CD4-positive, alpha-beta T cell treated with Interleukin-4 for 4 hours (primary cell): Measurements from ENCODE around the gene TBCE.

Experiments used
- DNase-seq: peaks from one replicate; pipeline ENCODE4 v3.0.0-alpha.2; 2020

TBCE gene, protein sequence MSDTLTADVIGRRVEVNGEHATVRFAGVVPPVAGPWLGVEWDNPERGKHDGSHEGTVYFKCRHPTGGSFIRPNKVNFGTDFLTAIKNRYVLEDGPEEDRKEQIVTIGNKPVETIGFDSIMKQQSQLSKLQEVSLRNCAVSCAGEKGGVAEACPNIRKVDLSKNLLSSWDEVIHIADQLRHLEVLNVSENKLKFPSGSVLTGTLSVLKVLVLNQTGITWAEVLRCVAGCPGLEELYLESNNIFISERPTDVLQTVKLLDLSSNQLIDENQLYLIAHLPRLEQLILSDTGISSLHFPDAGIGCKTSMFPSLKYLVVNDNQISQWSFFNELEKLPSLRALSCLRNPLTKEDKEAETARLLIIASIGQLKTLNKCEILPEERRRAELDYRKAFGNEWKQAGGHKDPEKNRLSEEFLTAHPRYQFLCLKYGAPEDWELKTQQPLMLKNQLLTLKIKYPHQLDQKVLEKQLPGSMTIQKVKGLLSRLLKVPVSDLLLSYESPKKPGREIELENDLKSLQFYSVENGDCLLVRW

DNA sequence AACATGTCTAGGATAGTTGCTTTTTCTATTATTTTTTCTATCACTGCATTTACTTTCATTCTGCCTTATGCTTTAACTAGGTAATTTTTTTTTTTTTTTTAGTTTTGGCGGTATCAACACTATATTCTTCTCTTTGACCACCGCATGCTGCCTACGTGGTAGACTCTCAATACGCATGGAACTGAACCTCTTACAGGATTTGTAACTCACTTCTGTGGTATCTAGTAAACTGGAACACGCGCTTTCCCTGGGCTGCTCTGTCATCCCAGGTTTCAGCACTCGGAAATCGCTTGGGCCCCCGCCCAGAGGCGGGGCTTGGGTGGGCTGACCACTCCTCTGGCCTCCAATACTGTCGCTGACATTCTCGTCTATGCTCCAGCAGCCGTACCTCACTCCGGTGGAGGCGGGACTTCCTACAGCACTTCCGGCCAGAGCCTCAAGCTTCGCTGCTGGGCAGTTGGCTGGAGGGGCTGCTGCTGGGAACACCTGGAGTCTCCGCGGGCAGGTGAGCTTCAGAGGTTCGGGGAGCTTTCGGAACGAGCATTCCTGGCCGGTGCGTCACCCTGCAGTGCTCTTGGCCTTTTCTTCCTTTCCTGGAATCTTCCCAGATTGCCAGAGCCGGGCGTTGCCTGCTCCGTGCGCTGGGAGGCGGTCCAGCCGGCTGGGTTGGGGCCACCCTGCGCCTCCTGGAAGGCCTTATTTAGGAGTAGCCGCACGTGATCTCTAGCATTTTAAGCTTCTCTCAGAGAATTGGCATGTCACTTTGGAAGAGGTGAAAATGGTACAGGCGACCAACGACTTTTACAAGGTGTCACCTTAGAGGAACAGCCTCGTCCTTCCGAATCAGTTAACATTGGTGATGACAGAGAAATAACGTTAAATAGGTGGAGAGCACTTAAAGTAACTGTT, at the start of gene TBCE:
Gene TBCE, plus strand, starts transcription at position 428 of the 909 bp plus-strand sequence. CDS start 12,623 bp downstream, outside the sequence.
- DNase-seq = peak; percentile 84

DNA sequence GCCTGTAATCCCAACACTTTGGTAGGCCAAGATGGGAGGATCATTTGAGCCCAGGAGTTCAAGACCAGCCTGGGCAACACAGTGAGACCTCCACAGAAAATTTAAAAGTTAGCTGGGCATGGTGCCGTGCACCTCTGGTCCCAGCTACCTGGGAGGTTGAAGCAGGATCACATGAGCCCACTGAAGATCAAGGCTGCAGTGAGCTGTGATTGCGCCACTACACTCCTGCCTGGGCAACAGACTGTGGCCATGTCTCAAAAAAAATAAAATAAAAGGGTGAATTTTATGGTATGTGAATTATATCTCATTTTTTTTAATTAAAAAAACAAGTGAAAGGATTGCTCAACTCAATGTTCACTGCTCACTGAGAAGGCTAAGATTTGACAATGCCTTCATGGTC, 48.0 kb upstream of the TBCE start:
- DNase-seq = no peak

DNA sequence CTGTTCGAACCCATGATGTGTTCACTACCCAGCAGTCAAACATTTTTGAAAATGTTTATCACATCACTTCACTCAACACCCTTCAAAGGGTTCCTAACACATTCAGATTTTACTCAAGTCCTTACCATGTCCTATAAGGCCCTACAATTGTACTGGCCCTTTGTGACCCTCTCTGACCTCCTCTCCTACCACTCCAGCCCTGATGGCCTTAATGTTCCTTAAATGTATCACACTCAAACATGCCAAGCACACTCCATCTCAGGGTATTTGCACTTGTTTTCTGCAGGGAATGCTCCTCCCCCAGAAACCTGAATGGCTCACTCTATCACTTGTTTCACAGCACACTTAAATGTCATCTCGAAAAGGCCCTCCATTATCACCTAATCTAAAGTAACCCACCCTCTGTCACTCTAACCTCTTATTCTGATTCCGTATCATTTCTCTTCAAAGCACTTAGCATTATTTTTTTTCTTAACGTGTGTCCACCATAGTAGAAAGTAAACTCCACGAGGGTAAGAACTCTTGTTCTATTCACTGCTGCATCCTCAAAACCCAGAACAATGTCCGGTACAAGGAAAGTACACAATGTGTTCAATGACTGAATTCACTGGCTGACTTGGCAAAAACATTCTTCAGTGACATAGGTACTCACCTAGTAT, 46.6 kb upstream of the TBCE start:
- DNase-seq = no peak

DNA sequence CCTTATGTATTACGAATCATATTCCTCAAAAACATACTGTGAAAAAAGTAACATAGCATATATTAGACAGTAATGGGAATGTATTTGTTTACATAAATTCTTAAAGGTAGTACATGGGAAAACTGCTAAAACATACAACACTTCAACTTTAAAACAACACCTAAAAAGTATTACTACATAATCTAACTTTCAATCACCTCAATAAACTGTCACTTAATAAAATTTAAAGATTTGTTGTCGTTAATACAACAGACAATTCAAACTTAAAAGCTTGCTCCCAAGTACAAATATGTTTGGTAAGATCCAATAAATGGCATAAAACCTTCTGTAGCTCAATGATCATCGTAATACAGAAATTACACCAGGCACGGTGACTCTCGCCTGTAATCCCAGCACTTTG, 42.9 kb upstream of the TBCE start:
- DNase-seq = no peak

DNA sequence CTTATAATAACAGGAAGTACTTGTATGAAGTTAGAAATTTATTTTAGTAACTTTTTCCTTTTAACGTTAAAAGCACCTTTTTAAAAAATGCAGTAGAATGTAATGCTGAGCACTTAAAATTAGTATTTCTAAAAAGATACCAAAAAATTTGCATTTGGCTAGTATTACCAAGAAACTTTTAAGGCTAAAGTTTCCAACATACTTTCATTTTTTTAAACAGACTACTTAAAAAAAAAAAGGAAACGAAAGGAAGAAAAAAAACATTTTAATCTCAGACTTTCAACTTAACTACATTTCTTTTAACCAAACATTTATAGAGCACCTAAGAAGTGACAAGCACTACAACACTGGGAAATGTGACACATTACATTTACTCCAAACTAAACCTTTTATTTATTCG, 42.1 kb upstream of the TBCE start:
- peak; percentile 27 for DNase-seq

DNA sequence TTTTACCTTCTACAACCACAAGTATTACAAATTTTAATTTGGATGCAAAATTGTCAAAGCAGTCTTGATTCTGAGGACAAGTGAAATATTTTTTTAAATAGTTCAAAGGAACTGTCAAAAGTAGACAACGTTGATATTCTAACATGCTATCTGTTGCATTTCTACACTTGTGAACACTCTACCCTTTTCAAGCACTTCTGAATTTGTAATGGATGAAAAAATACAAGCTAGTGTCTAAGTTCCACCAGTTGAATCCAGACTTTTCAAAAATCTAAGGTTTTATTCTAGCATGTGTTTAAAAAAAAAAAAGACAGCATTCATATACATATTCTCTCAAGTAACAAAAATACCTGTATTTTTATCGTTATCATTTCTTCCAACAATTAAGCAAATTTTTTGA, 41.4 kb upstream of the TBCE start:
- DNase-seq = no peak

DNA sequence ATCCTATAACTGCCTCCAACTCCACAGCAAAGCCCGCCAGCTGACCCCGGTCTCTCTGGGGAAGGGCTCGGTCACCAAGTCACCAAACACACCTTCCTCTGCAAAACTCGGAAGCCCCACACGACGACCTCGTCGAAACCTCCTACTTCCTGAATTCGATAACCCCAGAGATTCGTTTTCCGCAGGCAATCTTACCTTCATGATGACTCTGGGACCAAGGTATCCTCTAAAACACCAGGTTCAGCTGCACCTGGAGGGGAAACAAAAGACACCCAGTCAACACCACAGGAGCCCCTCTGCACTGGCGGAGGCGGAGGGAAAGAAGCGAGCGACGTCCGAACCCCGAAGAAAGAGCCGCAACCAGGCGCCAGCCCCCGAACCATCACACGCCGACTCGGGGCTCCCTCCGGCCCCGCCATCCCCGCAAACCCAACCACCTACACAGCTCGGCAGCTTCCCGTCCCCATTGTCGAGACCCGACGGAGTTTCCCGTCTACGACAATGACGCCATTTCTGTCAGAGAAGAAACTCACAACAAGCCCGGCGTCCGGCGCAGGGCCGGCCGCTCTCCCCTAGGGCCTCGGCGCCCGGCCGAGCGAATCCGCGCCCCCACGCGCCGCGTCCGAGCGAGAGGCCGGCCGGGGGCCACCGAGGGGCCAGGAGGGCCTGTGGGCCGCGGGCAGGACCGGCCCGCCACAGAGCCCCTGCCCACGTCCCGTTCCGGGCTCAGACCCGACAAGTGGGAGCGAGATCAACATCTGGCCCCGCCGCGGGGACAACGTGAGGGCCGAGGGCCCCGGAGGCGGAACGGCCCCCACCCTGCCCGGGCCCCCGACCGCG, 40.3 kb upstream of the TBCE start:
- peak; percentile 54 for DNase-seq

DNA sequence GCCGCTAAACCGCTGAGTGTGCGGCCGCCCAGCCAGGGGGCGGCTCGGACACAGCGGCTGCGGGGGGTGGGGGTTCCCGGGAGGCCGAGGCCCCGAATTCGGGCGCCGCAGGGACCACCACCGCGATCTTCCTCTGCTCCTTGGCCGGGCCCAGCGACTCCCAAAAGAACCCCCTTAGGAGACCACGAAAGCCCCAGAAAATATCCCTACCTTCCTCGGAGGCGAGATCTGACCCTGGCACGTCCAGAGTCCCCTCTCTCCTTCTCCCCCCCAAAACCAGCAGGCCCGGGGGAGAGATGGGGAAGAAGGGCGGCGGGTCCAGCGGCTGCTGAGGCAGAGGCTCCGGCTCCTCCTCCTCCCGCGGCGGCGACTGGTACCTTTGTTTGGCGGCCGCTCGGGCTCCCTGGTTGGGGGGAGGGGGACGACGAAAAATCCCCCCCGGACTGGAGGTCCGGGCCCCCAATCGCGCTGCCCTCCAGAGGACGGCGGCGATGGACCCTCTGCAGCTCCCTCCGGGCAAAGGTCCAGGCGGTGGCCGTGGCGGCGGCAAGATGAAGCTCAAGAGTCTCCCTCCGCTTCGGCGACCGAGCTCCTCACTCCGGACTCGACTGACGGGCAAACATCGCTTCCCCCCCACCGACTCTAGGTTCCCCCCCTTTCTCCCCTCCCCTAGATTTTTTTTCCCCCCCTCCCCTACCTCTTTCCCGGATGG, 39.5 kb upstream of the TBCE start, which contains the start of gene ARID4B:
Gene ARID4B, minus strand, starts transcription at position 621 of the 712 bp plus-strand sequence. CDS start 1,260 bp downstream, outside the sequence.
- DNase-seq = no peak

DNA sequence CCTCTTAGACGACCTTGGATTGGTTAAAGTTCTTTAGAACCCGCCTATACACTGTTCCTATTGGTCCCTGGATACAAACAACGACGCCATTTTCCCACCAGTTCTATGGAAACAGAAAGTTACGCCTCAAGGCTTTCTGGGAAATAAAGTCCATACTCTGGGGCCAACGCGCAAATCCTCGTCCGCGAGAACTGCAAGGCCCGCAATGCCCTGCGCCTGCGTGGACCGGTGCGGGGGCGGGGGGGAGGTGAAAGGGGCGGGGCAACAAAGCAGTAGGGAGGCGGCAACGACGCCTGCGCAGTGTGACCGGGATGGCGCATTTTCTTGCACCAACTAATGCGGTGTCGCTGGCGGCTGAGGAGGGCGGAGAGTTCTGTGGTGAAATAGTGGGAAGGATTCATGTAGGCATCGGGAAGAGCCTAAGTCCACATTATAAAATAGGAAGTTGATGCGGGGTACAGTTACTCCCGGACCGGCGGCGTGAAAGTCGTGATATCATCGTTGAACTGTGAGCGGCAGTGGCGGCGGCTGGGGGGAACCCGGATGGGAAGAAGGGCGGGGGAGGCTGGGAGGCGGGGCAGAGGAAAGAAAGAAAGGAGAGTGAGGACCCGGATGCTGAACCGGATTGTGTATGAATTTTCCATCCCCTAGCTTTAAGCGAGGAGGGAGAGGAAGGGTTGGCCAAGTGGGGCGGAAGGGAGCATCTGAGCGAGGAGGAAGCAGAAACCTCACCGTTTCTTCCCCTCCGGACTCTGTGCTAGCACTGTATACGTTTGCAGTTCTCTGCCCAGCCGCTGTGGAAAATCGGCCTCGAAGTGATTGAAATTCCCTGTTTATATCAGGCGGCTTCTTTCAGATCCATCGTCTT, 38.7 kb upstream of the TBCE start, which contains the start of gene GGPS1:
Gene GGPS1, plus strand, starts transcription at position 300 of the 868 bp plus-strand sequence. CDS start 6,695 bp downstream, outside the sequence.
- peak; percentile 100 for DNase-seq

DNA sequence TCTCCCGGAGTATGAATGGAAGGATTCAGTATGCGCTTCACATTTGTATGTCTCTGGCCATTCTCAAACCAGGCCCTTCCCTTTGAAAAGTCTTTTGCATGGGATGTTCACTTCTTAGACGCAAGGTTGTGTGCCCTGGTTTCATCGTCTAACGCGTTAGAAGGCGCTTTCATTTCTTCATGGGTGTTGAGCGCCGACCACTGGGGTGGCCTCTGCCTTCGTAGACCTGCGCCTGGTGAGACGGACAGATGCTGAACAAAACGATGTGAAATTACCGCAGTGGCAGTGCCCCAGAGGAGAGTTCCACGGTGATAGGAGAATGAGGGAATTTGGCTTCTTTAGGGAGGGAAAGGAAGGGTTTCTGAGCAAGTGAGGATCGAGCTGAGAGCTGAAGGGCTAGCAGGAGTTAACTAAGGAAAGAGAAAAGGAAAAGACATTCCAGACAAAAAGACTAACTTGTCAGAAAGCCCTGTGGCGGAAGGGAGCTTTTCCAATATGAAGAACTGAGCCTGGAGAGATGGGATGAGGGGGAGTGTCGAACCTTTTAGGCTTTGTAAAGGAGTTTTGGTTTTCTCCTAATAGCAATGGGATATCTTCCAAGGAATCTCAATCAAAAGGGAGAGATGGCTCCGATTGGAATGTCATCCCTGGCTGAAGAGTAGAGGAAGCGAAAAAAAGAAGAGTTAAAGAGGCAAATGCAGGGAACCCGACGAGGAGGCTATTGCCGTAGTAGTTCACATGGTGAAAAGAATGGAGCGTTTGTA, 37.9 kb upstream of the TBCE start:
- peak; percentile 66 for DNase-seq

DNA sequence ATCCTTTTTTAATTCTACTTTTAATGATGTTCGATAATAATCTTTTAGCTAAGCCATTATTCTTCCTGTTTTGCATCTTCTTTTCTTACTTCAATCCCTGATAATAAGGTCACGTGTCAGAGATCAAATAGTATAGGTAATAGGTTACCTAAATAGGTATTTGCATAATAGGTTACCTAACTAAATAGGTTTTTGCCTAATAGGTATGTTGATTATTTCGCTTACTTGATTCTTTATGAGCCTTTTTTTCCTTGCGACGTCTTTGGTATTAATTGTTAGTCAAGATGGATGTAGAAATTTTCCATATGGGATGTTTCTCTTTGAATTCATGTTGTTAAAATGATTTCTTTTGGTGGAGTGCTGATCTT, 36.3 kb upstream of the TBCE start:
- no peak for DNase-seq

DNA sequence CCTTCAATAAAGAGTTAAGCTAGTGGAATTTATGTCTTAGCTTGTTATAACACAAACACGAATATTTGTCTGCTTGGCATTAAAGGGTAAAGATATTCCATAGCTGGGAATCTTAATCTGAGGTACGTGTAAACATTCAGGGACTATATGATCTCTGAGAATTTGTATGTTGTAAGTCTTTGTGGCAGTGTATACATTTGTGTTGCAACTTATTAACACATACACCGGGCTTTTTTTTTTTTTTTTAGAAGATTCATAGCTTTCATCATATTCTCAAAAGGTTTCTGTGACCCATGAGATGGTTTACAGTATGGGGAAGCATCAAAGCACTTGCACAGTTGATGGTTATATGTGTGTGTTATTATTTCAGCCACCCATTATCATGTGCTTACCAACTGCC, 35.8 kb upstream of the TBCE start:
- no peak for DNase-seq

DNA sequence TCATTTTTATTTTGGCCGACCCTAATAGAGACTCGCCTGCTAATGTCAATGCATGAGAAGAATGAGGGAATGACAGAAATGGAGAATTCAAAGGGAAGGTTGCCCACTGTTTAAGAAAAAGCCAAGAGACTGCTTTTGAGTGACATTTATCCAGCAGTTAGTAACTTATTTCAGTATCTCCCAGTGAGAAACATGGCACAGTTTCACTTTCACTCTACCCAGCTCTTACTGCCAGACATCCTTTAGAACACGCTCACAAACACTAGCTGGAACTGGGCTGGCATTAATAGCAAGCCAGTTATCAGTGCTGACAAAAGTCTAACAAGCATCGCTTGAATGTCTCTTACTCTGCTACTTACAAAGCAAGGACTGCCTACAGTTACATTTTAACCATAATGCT, 30.3 kb upstream of the TBCE start:
- peak; percentile 60 for DNase-seq

DNA sequence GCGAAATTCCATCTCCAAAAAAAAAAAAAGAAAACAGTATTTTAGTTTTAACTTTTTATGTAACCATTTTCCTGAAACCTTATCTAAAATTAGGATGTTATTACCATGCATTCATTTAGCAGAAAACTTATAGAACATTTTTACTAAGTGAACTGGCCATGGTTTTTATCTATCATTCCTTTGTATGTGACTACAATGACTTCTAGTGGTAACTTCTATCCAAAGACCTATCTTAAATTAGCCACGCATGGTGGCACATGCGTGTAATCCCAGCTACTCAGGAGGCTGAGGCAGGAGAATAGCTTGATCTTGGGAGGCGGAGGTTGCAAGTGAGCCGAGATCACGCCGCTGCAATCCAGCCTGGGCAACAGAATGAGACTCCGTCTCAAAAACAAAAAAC, 27.5 kb upstream of the TBCE start:
- DNase-seq = no peak

DNA sequence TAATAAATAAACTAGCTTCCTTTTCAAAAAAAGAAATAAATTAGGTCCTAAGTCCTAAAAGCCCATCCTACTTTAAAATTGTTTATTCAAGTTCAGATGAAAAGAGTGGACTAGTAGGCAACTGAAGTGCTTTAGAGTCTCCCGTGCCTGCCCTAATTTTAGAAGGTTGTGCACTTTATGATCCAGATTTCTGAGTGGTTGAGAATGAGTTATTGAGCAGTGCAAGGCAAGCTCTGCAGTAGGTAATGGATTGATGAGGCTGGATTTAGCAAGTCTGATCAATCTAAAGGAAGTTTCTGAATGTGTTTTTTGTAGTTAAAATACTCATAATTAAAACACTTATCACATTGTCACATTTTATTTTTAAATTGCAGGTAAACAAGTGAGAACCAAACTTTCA, 25.9 kb upstream of the TBCE start:
- no peak for DNase-seq

DNA sequence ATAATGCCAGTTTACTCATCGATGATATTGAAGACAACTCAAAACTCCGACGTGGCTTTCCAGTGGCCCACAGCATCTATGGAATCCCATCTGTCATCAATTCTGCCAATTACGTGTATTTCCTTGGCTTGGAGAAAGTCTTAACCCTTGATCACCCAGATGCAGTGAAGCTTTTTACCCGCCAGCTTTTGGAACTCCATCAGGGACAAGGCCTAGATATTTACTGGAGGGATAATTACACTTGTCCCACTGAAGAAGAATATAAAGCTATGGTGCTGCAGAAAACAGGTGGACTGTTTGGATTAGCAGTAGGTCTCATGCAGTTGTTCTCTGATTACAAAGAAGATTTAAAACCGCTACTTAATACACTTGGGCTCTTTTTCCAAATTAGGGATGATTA, 25.2 kb upstream of the TBCE start:
- DNase-seq = no peak

DNA sequence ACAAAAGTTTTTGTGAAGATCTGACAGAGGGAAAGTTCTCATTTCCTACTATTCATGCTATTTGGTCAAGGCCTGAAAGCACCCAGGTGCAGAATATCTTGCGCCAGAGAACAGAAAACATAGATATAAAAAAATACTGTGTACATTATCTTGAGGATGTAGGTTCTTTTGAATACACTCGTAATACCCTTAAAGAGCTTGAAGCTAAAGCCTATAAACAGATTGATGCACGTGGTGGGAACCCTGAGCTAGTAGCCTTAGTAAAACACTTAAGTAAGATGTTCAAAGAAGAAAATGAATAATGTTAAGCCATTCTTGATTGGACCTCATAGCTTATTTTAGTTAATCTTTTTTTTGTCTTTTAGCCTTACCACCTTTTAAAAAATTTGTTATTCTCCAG, 24.8 kb upstream of the TBCE start:
- DNase-seq = no peak

DNA sequence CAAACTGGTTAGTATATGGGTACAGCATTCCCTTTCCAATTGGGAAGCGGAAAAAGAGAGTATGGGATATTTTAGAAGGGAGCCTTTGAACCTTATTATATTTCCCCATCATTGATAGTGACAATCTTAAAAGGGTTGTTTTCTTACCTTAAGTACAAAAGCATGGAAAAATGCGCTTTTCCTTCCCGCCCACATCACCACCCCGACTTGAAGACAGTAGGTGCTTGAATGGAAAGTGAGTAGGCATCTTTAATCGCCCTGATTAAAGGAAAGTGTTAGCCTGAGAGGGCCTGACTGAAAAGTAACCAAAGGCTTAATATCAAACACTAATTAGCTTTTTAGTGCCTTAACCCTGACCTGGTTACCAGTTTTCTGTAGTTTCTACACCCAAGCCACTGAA, 23.5 kb upstream of the TBCE start:
- no peak for DNase-seq

DNA sequence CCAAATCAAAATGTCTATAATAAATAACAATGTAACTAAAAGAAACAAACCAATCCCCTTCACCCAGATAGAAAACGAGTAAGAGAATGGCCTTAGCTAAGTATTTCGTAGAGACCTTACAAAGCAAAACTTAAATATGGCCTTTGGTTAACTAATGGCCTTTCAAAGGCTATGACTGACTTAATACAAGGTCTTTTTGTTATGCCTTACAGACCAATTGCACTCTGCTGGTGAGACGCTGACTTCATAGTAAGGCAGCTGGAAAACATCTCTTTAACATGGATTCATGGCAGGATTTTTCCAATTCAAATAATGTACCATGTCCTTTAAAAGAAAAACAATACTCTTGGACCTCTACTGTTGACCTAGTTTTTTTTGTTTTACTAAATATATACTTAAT, 15.8 kb upstream of the TBCE start:
- no peak for DNase-seq

DNA sequence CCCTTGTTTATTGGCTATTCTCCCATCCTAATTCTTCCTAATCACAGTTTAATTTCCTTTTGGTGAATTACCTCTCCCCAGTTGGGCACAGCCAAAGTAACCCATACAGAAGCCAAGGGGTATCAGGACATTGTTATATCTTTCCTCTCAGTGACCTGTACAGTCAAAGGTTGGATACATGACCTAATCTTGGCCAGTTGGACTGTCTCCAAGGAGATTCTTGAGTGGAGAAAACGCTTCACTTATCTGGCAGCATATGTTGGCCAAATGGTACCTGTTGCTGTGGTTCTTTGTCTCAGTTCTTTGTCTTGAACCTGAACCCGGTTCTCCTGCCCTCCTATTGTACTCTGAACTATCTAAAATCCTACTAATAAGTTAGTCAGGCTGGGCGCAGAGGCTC, 15.3 kb upstream of the TBCE start:
- DNase-seq = no peak
